K562 (cell line): ENCODE data around the gene PCDHB4. TPM values are rescaled to one million over a fixed set of nuclear protein-coding genes. Genes with fewer than 3 reads are reported as not detected.

Source experiments
- ATAC-seq: fragments of 200-7000 bp; cut with Tn5 transposase; 3 replicates; pipeline ENCODE4 v1.9.1; 2020; ENCODE audit warnings: moderate library complexity
- BruUV-seq: library from RNA; stranded (reverse); fragments of 400-500 nt; replicated peaks from 2 replicates; lab custom pipeline; 2021; lab: Mats Ljungman, UMichigan
- CTCF ChIA-PET: fragments of 300-600 bp; formaldehyde crosslinking; extraction: SDS; loops from one replicate; lab custom pipeline; 2021; ENCODE audit warnings: low intra/inter-chr PET ratio; lab: Yijun Ruan, JAX
- POLR2A ChIA-PET: fragments of 300-600, 350-650 bp; sonication (Branson Sonifier 250); formaldehyde crosslinking; extraction: SDS; loops from one replicate; lab custom pipeline; 2021; ENCODE audit warnings: antibody characterized with exemption, inconsistent platforms; lab: Yijun Ruan, JAX
- DNase-seq, 4 experiments: peaks; one replicate each; pipeline versions ENCODE4 v3.0.0 to v3.0.0-alpha.2; 2011 to 2018; ENCODE audit warnings: low spot score in 3 of 4, mixed read lengths in 3 of 4; ENCODE audit errors: extremely low read depth in 1 of 4
- FAIRE-seq: peaks from 2 replicates; lab custom pipeline; 2011; peaks lifted over from hg19 to GRCh38; lab: Jason Lieb, UNC
- H2AFZ ChIP-seq: 2 replicates; pipeline ENCODE4 v1.6.0; 2011; ENCODE audit warnings: low read depth, low read length, control low read depth, inconsistent platforms
- H3K27ac ChIP-seq: fragments of 200-600 bp; 3 replicates; pipeline ENCODE4 v1.8.0; 2011; ENCODE audit warnings: low read depth, mild to moderate bottlenecking, control low read depth, inconsistent platforms, low read length, moderate library complexity, mixed read lengths; ENCODE audit errors: extremely low read depth
- H3K27me3 ChIP-seq, 2 experiments: fragments of 300-600 bp in 1 of 2; 2 replicates in 1 of 2; 3 replicates in 1 of 2; pipeline versions ENCODE4 v1.6.0 to v1.8.0; 2011; ENCODE audit warnings: inconsistent platforms in 2 of 2, low read length in 2 of 2, mild to moderate bottlenecking in 1 of 2, mixed read lengths in 1 of 2, moderate library complexity in 1 of 2; ENCODE audit not compliant: control insufficient read depth in 2 of 2, insufficient read depth in 2 of 2
- H3K36me3 ChIP-seq: fragments of 300-600 bp; 3 replicates; pipeline ENCODE4 v1.8.0; 2011; ENCODE audit warnings: mild to moderate bottlenecking, low read length, inconsistent platforms; ENCODE audit not compliant: control insufficient read depth, insufficient read depth
- H3K4me1 ChIP-seq, 2 experiments: fragments of 200-600 bp in 1 of 2; replicated peaks in 1 of 2; 2 replicates in 1 of 2; 3 replicates in 1 of 2; pipeline versions ENCODE4 v1.5.1 to v1.8.0; 2011; ENCODE audit warnings: inconsistent platforms in 2 of 2, low read length in 2 of 2, mild to moderate bottlenecking in 1 of 2, mixed read lengths in 1 of 2, moderate library complexity in 1 of 2; ENCODE audit not compliant: control insufficient read depth in 2 of 2, insufficient read depth in 2 of 2
- H3K4me2 ChIP-seq: 2 replicates; pipeline ENCODE4 v1.6.1; 2011; ENCODE audit warnings: low read length, control low read depth, inconsistent platforms, mixed read lengths; ENCODE audit not compliant: insufficient read depth
- H3K4me3 ChIP-seq: fragments of 200-600 bp; sonication (generic), shearing (Covaris generic); 2 replicates; pipeline ENCODE4 v1.5.1; 2016; ENCODE audit warnings: control low read depth, inconsistent platforms
- H3K79me2 ChIP-seq: fragments of 200-600 bp; 3 replicates; pipeline ENCODE4 v1.8.0; 2011; ENCODE audit warnings: low read length, inconsistent platforms; ENCODE audit not compliant: control insufficient read depth, insufficient read depth
- H3K9ac ChIP-seq, 2 experiments: 2 replicates each; pipeline versions ENCODE4 v1.6.0 to v1.6.1; 2011; ENCODE audit warnings: low read depth in 2 of 2, low read length in 2 of 2, control low read depth in 1 of 2, inconsistent platforms in 1 of 2, mild to moderate bottlenecking in 1 of 2, mixed read lengths in 1 of 2; ENCODE audit not compliant: insufficient read depth in 1 of 2
- H3K9me1 ChIP-seq: one replicate; pipeline ENCODE4 v1.6.0; 2011; ENCODE audit warnings: inconsistent platforms, mild to moderate bottlenecking, low read length, moderate library complexity; ENCODE audit not compliant: control insufficient read depth, insufficient read depth
- H3K9me3 ChIP-seq: replicated peaks from 2 replicates; pipeline ENCODE4 v1.5.1; 2011; ENCODE audit warnings: low read depth, low read length, inconsistent platforms; ENCODE audit not compliant: control insufficient read depth, insufficient read depth
- H4K20me1 ChIP-seq: replicated peaks from 2 replicates; pipeline ENCODE4 v1.6.1; 2011; ENCODE audit warnings: low read length, inconsistent platforms, mixed read lengths; ENCODE audit not compliant: control insufficient read depth, insufficient read depth
- DMBX1 ChIP-seq: fragments of 250-450 bp; sonication (Bioruptor Pico); IDR thresholded peaks from 2 replicates; pipeline ENCODE4 v1.8.0; 2022; ENCODE audit warnings: inconsistent platforms, mild to moderate bottlenecking, moderate library complexity, borderline replicate concordance
- ETV1 ChIP-seq: fragments of 450-650 bp; conservative IDR thresholded peaks from 2 replicates; pipeline ENCODE4 v1.6.1; 2016; ENCODE audit warnings: missing genetic modification characterization, control low read depth, low read depth, missing compliant biosample characterization
- ETV6 ChIP-seq, 3 experiments: fragments of 150-350 bp in 1 of 3; sonication (generic) in 1 of 3; formaldehyde crosslinking in 1 of 3; IDR thresholded peaks; 2 replicates each; pipeline versions ENCODE4 v1.6.1 to v1.8.0; 2014 to 2022; ENCODE audit warnings: borderline replicate concordance in 2 of 3, low read depth in 2 of 3, antibody characterized with exemption in 1 of 3, low read length in 1 of 3, mild to moderate bottlenecking in 1 of 3, missing genetic modification reagents in 1 of 3
- KDM4B ChIP-seq, 2 experiments: fragments of 450-650 bp in 1 of 2; sonication (generic) in 1 of 2; IDR thresholded peaks; 2 replicates each; pipeline ENCODE4 v1.6.1; 2016 to 2017; ENCODE audit warnings: borderline replicate concordance in 2 of 2, antibody characterized with exemption in 1 of 2, low read depth in 1 of 2, mild to moderate bottlenecking in 1 of 2
- REST ChIP-seq, 2 experiments: fragments of 450-650 bp; formaldehyde crosslinking in 1 of 2; IDR thresholded peaks; 2 replicates each; pipeline versions ENCODE4 v1.4.0 to v1.6.1; 2014 to 2020; ENCODE audit warnings: mild to moderate bottlenecking in 2 of 2, borderline replicate concordance in 1 of 2, low read depth in 1 of 2
- ZBTB1 ChIP-seq: sonication (generic); formaldehyde crosslinking; IDR thresholded peaks from 2 replicates; pipeline ENCODE4 v1.8.1; 2023; ENCODE audit warnings: missing genetic modification reagents, low read depth, mild to moderate bottlenecking, borderline replicate concordance
- ZBTB7A ChIP-seq: IDR thresholded peaks from 2 replicates; pipeline ENCODE4 v1.6.1; 2011; ENCODE audit warnings: low read depth, mild to moderate bottlenecking, low read length, moderate library complexity, borderline replicate concordance; ENCODE audit not compliant: control insufficient read depth
- WGBS: fragments of 100-300 bp; shearing (Covaris generic); methylation state at CpG from one replicate; pipeline ENCODE4 v1.1.6; 2016; ENCODE audit warnings: low coverage, mixed read lengths; ENCODE audit not compliant: insufficient coverage; ENCODE audit errors: missing lambda C conversion rate; 5-methylcytosine and 5-hydroxymethylcytosine counted together
- in situ Hi-C: fragments of 300-500 bp; cut with MboI; formaldehyde crosslinking; loops from 4 replicates; pipeline ENCODE4 v1.15.0; 2018; ENCODE audit warnings: inconsistent platforms, mixed read lengths
- intact Hi-C: fragments of 100-400 bp; cut with micrococcal nuclease; formaldehyde crosslinking; loops from 2 replicates; pipeline ENCODE4 v1.14.2; 2022
- polyA plus RNA-seq, 8 experiments: library from polyadenylated mRNA; depleted of rRNA in 4 of 8; stranded (reverse) in 5 of 8; unstranded in 3 of 8; fragments of >200 nt; fragmentation: Nextera tagmentation in 2 of 8; fragmentation: Illumina TruSeq in 1 of 8; extraction: Ambion mirVana in 2 of 8; extraction: Trizol in 1 of 8; gene quantifications; 2 replicates each; pipeline versions ENCODE4 v1.2.1 to v1.2.3, GENCODE V29; 2011 to 2014; ENCODE audit warnings: inconsistent platforms in 1 of 8, missing spikeins in 1 of 8
- total RNA-seq, 7 experiments: library from RNA; depleted of rRNA in 6 of 7; stranded (reverse); fragments of >200 nt in 6 of 7; fragmentation: Illumina TruSeq in 2 of 7; extraction: Trizol in 2 of 7; gene quantifications; 2 replicates each; pipeline versions ENCODE4 v1.2.1 to v1.2.3, GENCODE V29; 2011 to 2021; ENCODE audit warnings: low replicate concordance in 1 of 7
- TF ChIP-seq, protein P1 (sequence below): fragments of 250-450 bp; sonication (Bioruptor Pico); IDR thresholded peaks from 2 replicates; pipeline ENCODE4 v1.4.0; 2020
- TF ChIP-seq, protein P2 (sequence below): fragments of 250-450 bp; sonication (Bioruptor Pico); IDR thresholded peaks from 2 replicates; pipeline ENCODE4 v1.4.0; 2020; ENCODE audit warnings: mild to moderate bottlenecking

PCDHB4 gene
- total and polyA plus RNA-seq, 9 of the 15 experiments (the other 6 are each of a cell fraction or from before 2014, with no cell fraction given) = not detected

DNA sequence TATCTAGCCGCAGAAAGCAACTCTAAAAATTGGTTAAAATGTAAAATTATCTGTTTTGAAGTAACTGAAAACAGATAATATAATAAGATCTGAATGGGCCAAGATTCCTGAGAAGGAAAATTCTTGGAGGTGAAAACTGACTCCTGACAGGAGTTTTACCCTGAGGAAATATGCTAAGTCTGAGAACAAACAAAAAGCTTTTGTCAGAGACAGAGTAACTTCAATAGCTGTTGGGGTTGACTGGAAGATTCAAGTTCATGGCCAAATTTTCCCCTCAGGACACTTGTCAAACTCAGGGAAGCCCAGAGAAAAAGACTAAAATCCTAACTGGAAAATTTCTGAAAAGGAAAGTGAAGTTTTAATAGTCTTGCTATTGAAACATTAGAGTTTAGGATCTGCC is 5.7 kb downstream of the PCDHB4 start:
- CTCF ChIA-PET = no interaction called here
- Histone ChIP-seq H3K9me1 (no peaks in the 10 kb centered on the region), H3K9me3 (no peaks in the 10 kb centered on the region), H3K4me2 (no peak overlapping the region), H4K20me1 (no peaks in the 10 kb centered on the region), H3K4me3 (no peak overlapping the region), H2AFZ (no peak overlapping the region), H3K4me1 (no peaks in the 10 kb centered on the region), H3K79me2 (no peaks in the 10 kb centered on the region), H3K9ac (no peak overlapping the region), H3K27ac (no peak overlapping the region), H3K27me3 (no peaks in the 10 kb centered on the region; a peak in 1 of 5 replicates), H3K36me3 (no peaks in the 10 kb centered on the region)
- BruUV-seq = no TSS peak
- in situ Hi-C loops = no loop called here
- ATAC-seq (no peak), DNase-seq (no peak), FAIRE-seq (no peak)
- POLR2A ChIA-PET = no interaction called here
- intact Hi-C loops = no loop called here
- WGBS = 0% methylated on average over 1 of the region's 1 CpG
- no peak for TF ChIP-seq ZBTB7A
- TF ChIP-seq, protein P1, sequence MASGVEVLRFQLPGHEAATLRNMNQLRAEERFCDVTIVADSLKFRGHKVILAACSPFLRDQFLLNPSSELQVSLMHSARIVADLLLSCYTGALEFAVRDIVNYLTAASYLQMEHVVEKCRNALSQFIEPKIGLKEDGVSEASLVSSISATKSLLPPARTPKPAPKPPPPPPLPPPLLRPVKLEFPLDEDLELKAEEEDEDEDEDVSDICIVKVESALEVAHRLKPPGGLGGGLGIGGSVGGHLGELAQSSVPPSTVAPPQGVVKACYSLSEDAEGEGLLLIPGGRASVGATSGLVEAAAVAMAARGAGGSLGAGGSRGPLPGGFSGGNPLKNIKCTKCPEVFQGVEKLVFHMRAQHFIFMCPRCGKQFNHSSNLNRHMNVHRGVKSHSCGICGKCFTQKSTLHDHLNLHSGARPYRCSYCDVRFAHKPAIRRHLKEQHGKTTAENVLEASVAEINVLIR (CRISPR knock-in tag) = no peak
- TF ChIP-seq ZBTB1 (CRISPR knock-in tag) = no peak
- no peak for TF ChIP-seq ETV6 (IDR thresholded peaks at IDR 0.05; ENCODE audit: borderline replicate concordance in 1 of 2, low read depth in 2 of 2, low read length in 1 of 2)
- TF ChIP-seq ETV6 (CRISPR knock-in tag; IDR thresholded peaks at IDR 0.05; ENCODE audit: borderline replicate concordance) = no peak
- no peak for TF ChIP-seq ETV1 (tag)
- TF ChIP-seq DMBX1 (CRISPR knock-in tag) = no peak
- no peak for TF ChIP-seq KDM4B (IDR thresholded peaks at IDR 0.05; ENCODE audit: borderline replicate concordance in 2 of 2, low read depth in 1 of 2)
- TF ChIP-seq, protein P2, sequence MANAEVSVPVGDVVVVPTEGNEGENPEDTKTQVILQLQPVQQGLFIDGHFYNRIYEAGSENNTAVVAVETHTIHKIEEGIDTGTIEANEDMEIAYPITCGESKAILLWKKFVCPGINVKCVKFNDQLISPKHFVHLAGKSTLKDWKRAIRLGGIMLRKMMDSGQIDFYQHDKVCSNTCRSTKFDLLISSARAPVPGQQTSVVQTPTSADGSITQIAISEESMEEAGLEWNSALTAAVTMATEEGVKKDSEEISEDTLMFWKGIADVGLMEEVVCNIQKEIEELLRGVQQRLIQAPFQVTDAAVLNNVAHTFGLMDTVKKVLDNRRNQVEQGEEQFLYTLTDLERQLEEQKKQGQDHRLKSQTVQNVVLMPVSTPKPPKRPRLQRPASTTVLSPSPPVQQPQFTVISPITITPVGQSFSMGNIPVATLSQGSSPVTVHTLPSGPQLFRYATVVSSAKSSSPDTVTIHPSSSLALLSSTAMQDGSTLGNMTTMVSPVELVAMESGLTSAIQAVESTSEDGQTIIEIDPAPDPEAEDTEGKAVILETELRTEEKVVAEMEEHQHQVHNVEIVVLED = no peak
- TF ChIP-seq REST (IDR thresholded peaks at IDR 0.05; ENCODE audit: borderline replicate concordance) = no peak
- TF ChIP-seq REST (CRISPR knock-in tag; IDR thresholded peaks at IDR 0.05; ENCODE audit: low read depth) = no peak
